LNCAP (cell line): ENCODE results near the gene PCDHGC3.

Experiments used
- CTCF ChIP-seq: fragments of 450-650 bp; IDR thresholded peaks from 2 replicates; pipeline ENCODE4 v1.5.1; 2017; ENCODE audit warnings: mild to moderate bottlenecking

PCDHGC3 gene

DNA sequence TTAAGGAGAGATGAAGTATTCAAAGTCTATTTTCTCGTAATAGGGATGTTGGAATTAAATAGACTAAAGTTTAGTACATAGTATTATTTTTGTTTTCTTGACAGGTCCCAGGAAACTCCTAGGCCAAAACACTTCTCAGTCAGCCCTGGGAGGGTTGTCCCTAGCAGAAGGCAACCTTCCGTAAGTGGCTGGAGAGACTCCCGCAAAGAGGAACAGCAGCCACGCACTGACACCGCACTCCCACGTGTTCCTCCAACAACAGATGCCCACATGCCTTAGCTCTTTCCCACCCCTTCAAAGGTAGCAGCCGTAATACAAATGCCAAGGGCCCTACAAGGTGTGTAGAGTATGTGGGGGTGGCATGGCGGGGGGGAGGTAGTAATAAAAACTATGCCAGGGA is 41.5 kb downstream of the PCDHGC3 start:
- no peak for TF ChIP-seq CTCF

GRCh38 chr5:141517880-141518617 is 42.3 kb downstream of the PCDHGC3 start:
- no peak for TF ChIP-seq CTCF

DNA sequence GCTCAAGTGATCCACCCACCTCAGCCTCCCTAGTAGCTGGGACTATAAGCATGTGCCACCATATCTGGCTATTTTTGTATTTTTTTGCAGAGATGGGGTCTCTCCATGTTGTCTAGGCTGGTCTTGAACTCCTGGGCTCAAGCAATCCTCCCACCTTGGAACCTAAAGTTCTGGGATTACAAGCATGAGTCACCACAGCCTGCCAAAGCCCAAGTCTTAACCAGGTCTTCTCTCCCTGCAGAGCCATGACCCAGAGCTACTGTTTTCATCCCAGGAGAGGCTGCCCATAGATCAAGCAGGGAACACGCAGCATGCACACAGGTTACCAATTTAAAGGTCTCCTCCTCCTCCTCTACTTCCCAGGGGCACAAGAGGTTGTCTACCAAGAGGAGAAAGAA is 42.9 kb downstream of the PCDHGC3 start:
- no peak for TF ChIP-seq CTCF

DNA sequence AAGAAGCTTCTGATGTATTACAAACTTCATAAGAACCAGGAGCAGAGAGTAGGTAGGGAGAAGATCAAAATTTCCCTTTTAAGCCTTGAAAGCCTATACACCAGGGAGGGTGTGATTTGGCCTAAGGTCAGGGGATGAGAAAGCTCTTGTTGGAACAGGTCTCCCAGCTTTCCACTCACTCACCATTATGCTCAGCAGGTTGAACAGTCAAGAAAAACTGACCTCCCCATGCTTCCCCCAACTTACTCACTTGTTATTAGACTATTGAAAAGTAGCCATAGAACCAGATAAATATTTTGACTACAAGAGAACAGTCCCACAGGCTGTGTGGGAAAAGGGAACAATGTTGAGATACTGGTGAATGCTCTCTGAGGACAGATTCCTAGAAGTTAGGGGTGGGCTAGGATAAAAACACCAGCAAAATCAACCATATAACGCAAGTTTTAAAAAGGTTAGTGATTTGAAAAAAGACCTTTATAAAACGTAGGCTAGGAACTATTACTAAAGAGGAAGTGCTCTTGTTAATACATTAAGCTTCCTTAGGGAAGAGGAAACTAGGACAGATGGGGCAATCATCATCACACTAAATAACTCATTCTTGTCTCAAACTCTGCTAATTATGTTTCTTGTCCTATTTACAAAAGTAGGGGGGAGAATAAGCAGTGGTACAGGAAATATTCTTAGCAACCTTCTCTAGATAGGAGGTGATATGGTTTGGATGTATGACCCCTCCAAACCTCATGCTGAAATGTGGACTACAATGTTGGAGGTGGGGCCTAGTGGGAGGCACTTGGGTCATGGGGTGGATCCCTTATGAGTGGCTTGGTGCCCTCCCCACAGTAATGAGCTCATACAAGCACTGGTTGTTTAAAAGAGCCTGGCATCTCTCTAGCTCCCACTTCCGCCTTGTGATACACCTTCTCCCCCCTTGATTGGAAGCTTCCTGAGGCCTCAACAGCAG is 44.1 kb downstream of the PCDHGC3 start:
- no peak for TF ChIP-seq CTCF

DNA sequence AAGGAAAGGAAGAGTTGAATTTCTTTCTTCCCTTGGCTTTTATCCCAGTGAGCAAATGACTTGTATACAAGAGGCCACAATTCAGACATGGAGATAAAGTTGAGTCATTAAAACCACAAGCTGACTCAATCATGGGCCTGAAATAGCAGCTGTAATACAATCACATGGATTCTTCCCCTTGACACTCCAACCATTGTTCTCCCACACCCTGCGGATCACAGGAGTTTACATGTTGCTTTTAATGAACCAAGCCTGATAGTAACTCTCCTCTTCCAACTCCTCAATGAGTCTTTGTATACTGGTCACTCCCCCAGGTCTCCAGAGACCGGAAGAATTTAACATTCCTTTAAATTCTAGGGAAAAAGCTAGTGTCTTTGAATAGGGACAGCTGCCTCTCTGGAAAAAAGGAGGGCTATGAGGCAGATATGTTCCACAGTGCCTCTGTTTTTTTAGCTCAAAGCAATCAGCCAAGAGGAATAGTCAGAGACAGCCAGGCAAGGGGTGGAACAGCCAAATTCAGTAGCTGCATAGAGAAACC is 45.5 kb downstream of the PCDHGC3 start:
- TF ChIP-seq CTCF: no peak

GRCh38 chr5:141522301-141522700 is 46.5 kb downstream of the PCDHGC3 start:
- no peak for TF ChIP-seq CTCF

- no peak for TF ChIP-seq CTCF
These were observed 48.2 kb downstream of the PCDHGC3 start for GRCh38 chr5:141523991-141524390.
